T-helper 2 cell treated with Interferon-gamma antibody and Interleukin-4, amounts not matched to agents 100 ng/mL and 5 ng/mL, for 36 hours (primary cell): Measurements from ENCODE around the gene SOX4. TPM values are rescaled to one million over a fixed set of nuclear protein-coding genes. Genes with fewer than 3 reads are reported as not detected.
"Not testable (repeated sequence)": the region's sequence is repeated elsewhere in the genome, so short reads cannot be mapped to it uniquely, and the experiment has no call there.

Source experiments
- intact Hi-C: fragments of 100-400 bp; cut with micrococcal nuclease; formaldehyde crosslinking; loops from one replicate; pipeline ENCODE4 v1.15.1; 2023
- total RNA-seq: library from RNA; stranded (reverse); gene quantifications from 2 replicates; pipeline ENCODE4 v1.2.3, GENCODE V29; 2022

The SOX4 gene
- total RNA-seq, result 4.5 and 4.7 TPM in 2 replicates

- intact Hi-C loops, result loop anchor here (5.0 to 10.0 kb wide), 4 partner anchors 429 to 1501 kb away; no protein-coding TSS in a partner anchor
These were observed at the start of gene SOX4 for GRCh38 chr6:21593412-21593926. Gene SOX4, plus strand, starts transcription at chr6:21593751. Its CDS starts 784 bp downstream, at chr6:21594535.

GRCh38 chr6:21552286-21552685 lies 41.3 kb upstream of the SOX4 start:
- intact Hi-C loops, result not testable (repeated sequence)

GRCh38 chr6:21554286-21554685 lies 39.3 kb upstream of the SOX4 start:
- intact Hi-C loops, result no loop called here

- intact Hi-C loops, result no loop called here
These were observed 38.4 kb upstream of the SOX4 start for GRCh38 chr6:21555197-21555596.

- intact Hi-C loops, result no loop called here
These were observed 37.0 kb upstream of the SOX4 start for GRCh38 chr6:21556511-21556910.

- intact Hi-C loops, result no loop called here
These were observed 36.4 kb upstream of the SOX4 start for GRCh38 chr6:21556968-21557721.

- intact Hi-C loops, result no loop called here
These were observed 34.3 kb upstream of the SOX4 start for GRCh38 chr6:21559238-21559637.

- intact Hi-C loops, result no loop called here
These were observed 33.3 kb upstream of the SOX4 start for GRCh38 chr6:21560249-21560648.

GRCh38 chr6:21565431-21565830 lies 28.1 kb upstream of the SOX4 start:
- intact Hi-C loops, result no loop called here

- intact Hi-C loops, result no loop called here
These were observed 15.0 kb upstream of the SOX4 start for GRCh38 chr6:21578523-21578922.

- intact Hi-C loops, result no loop called here
These were observed 10.9 kb upstream of the SOX4 start for GRCh38 chr6:21582651-21583050.

- intact Hi-C loops, result loop anchor here (5.0 kb wide), 1 partner anchor 561 kb away; no protein-coding TSS in a partner anchor
These were observed 7.3 kb upstream of the SOX4 start for GRCh38 chr6:21586300-21586699.

GRCh38 chr6:21586740-21587178 lies 6.8 kb upstream of the SOX4 start:
- intact Hi-C loops, result loop anchor here (1.0 to 5.0 kb wide), 2 partner anchors 10 to 561 kb away; no protein-coding TSS in a partner anchor

GRCh38 chr6:21587179-21587960 lies 6.2 kb upstream of the SOX4 start:
- intact Hi-C loops, result loop anchor here (1.0 to 5.0 kb wide), 2 partner anchors 9 to 560 kb away; no protein-coding TSS in a partner anchor

- intact Hi-C loops, result loop anchor here (1.0 to 5.0 kb wide), 5 partner anchors 8 to 1375 kb away; partner anchors contain the start of gene MBOAT1
These were observed 5.5 kb upstream of the SOX4 start for GRCh38 chr6:21587961-21588480.

GRCh38 chr6:21588481-21589351 lies 4.8 kb upstream of the SOX4 start:
- intact Hi-C loops, result loop anchor here (1.0 to 5.0 kb wide), 5 partner anchors 150 to 1376 kb away; partner anchors contain the start of gene MBOAT1

GRCh38 chr6:21589352-21590345 lies 3.9 kb upstream of the SOX4 start:
- intact Hi-C loops, result loop anchor here (1.0 to 10.0 kb wide), 9 partner anchors 151 to 1497 kb away; partner anchors contain the start of gene MBOAT1

GRCh38 chr6:21590346-21590745 lies 3.2 kb upstream of the SOX4 start:
- intact Hi-C loops, result loop anchor here (5.0 to 10.0 kb wide), 4 partner anchors 426 to 1498 kb away; no protein-coding TSS in a partner anchor

GRCh38 chr6:21591446-21591845 lies 2.1 kb upstream of the SOX4 start:
- intact Hi-C loops, result loop anchor here (5.0 to 10.0 kb wide), 4 partner anchors 427 to 1499 kb away; no protein-coding TSS in a partner anchor
